CD14-positive monocyte (primary cell): Measurements from ENCODE around the gene SRPX. TPM values are rescaled to one million over a fixed set of nuclear protein-coding genes. Genes with fewer than 3 reads are reported as not detected.

Source experiments
- DNase-seq, 3 donors: peaks; one replicate each; pipeline ENCODE4 v3.0.0-alpha.2; 2011 to 2022
- H2AFZ ChIP-seq: 2 replicates; pipeline ENCODE4 v1.6.0; 2012; ENCODE audit warnings: mild to moderate bottlenecking, low read depth, low read length, inconsistent platforms; ENCODE audit not compliant: insufficient read depth, poor library complexity, severe bottlenecking
- H3K27ac ChIP-seq, 2 donors: 1 replicate in 1 of 2; 2 replicates in 1 of 2; pipeline ENCODE4 v1.5.1; 2012 to 2013; ENCODE audit warnings: low read length in 2 of 2, control low read depth in 1 of 2, inconsistent platforms in 1 of 2, low read depth in 1 of 2, mild to moderate bottlenecking in 1 of 2
- H3K27me3 ChIP-seq, 2 donors: one replicate each; pipeline versions ENCODE4 v1.6.0 to v1.6.1; 2011 to 2013; ENCODE audit warnings: low read length in 2 of 2; ENCODE audit not compliant: control insufficient read depth in 2 of 2, insufficient read depth in 2 of 2
- H3K36me3 ChIP-seq, 2 donors: replicated peaks in 1 of 2; 1 replicate in 1 of 2; 2 replicates in 1 of 2; pipeline versions ENCODE4 v1.5.1 to v1.6.1; 2012 to 2013; ENCODE audit warnings: low read length in 2 of 2, control low read depth in 1 of 2, inconsistent platforms in 1 of 2, mild to moderate bottlenecking in 1 of 2; ENCODE audit not compliant: insufficient read depth in 2 of 2, control insufficient read depth in 1 of 2
- H3K4me1 ChIP-seq, 2 donors: 1 replicate in 1 of 2; 2 replicates in 1 of 2; pipeline versions ENCODE4 v1.5.1 to v1.6.1; 2012 to 2013; ENCODE audit warnings: low read length in 2 of 2, control low read depth in 1 of 2, inconsistent platforms in 1 of 2, mild to moderate bottlenecking in 1 of 2, moderate library complexity in 1 of 2; ENCODE audit not compliant: insufficient read depth in 2 of 2, control insufficient read depth in 1 of 2
- H3K4me2 ChIP-seq: replicated peaks from 2 replicates; pipeline ENCODE3; 2012; ENCODE audit warnings: low read length, moderate library complexity, mild to moderate bottlenecking; ENCODE audit not compliant: poor library complexity, severe bottlenecking; ENCODE audit errors: extremely low read depth
- H3K4me3 ChIP-seq, 3 experiments: fragments of 200-600 bp in 1 of 3; sonication (generic) in 1 of 3; replicated peaks in 1 of 3; 1 replicate in 2 of 3; 2 replicates in 1 of 3; pipeline ENCODE4 v1.5.1; 2011 to 2013; ENCODE audit warnings: low read length in 3 of 3, mild to moderate bottlenecking in 3 of 3, control low read depth in 2 of 3, low read depth in 2 of 3, inconsistent platforms in 1 of 3, moderate library complexity in 1 of 3
- H3K79me2 ChIP-seq: 2 replicates; pipeline ENCODE4 v1.6.0; 2012; ENCODE audit warnings: mild to moderate bottlenecking, control low read depth, inconsistent platforms, low read length, moderate library complexity; ENCODE audit not compliant: insufficient read depth
- H3K9ac ChIP-seq: 2 replicates; pipeline ENCODE4 v1.6.0; 2017; ENCODE audit warnings: low read length, mild to moderate bottlenecking; ENCODE audit not compliant: insufficient read depth, poor library complexity, severe bottlenecking
- H3K9me3 ChIP-seq, 2 donors: replicated peaks in 1 of 2; 1 replicate in 1 of 2; 2 replicates in 1 of 2; pipeline versions ENCODE4 v1.5.1 to v1.6.1; 2012 to 2013; ENCODE audit warnings: low read length in 2 of 2, control low read depth in 1 of 2; ENCODE audit not compliant: control insufficient read depth in 1 of 2, insufficient read depth in 1 of 2
- H4K20me1 ChIP-seq: 2 replicates; pipeline ENCODE4 v1.6.0; 2012; ENCODE audit warnings: mild to moderate bottlenecking, low read length, control low read depth, moderate library complexity; ENCODE audit not compliant: insufficient read depth
- H3K27ac Mint-ChIP-seq, 7 donors: one replicate each; pipeline ENCODE4 v1.8.0; 2020; ENCODE audit warnings: mild to moderate bottlenecking in 7 of 7, mixed read lengths in 7 of 7, moderate library complexity in 6 of 7, inconsistent platforms in 2 of 7
- H3K27me3 Mint-ChIP-seq, 3 donors: one replicate each; pipeline ENCODE4 v1.8.0; 2021 to 2022; ENCODE audit warnings: low read depth in 3 of 3, mild to moderate bottlenecking in 3 of 3, mixed read lengths in 3 of 3, moderate library complexity in 3 of 3, inconsistent platforms in 1 of 3
- H3K36me3 Mint-ChIP-seq, 2 donors: one replicate each; pipeline ENCODE4 v1.8.0; 2020; ENCODE audit warnings: mixed read lengths in 2 of 2, inconsistent platforms in 1 of 2, mild to moderate bottlenecking in 1 of 2
- H3K4me1 Mint-ChIP-seq: one replicate; pipeline ENCODE4 v1.8.0; 2020; ENCODE audit warnings: mild to moderate bottlenecking, mixed read lengths
- H3K4me3 Mint-ChIP-seq, 2 donors: one replicate each; pipeline ENCODE4 v1.8.0; 2020; ENCODE audit warnings: mild to moderate bottlenecking in 2 of 2, mixed read lengths in 2 of 2, moderate library complexity in 1 of 2
- H3K9me3 Mint-ChIP-seq, 7 donors: one replicate each; pipeline ENCODE4 v1.8.0; 2020 to 2022; ENCODE audit warnings: mixed read lengths in 7 of 7, mild to moderate bottlenecking in 6 of 7, moderate library complexity in 6 of 7, inconsistent platforms in 2 of 7
- CTCF ChIP-seq: fragments of 200-600 bp; IDR thresholded peaks from one replicate; pipeline ENCODE4 v1.8.0; 2022; ENCODE audit warnings: antibody characterized with exemption, mild to moderate bottlenecking
- WGBS: methylation state at CpG from one replicate; pipeline ENCODE4 v1.1.5; 2013; ENCODE audit warnings: missing lambda C conversion rate; ENCODE audit not compliant: insufficient coverage; 5-methylcytosine and 5-hydroxymethylcytosine counted together
- intact Hi-C, 2 donors: fragments of 100-400 bp; cut with micrococcal nuclease; formaldehyde crosslinking; loops; one replicate each; pipeline versions ENCODE4 v1.15.0 to v1.15.1; 2023
- polyA plus RNA-seq, 3 donors: library from polyadenylated mRNA; depleted of rRNA in 1 of 3; unstranded in 2 of 3; stranded (reverse) in 1 of 3; fragments of 300-500 nt in 2 of 3; fragments of >200 nt in 1 of 3; fragmentation: Illumina TruSeq in 2 of 3; gene quantifications; 1 replicate in 2 of 3; 2 replicates in 1 of 3; pipeline ENCODE4 v1.2.3, GENCODE V29; 2012 to 2021

The SRPX gene
- polyA plus RNA-seq, 3 donors: not detected

DNA sequence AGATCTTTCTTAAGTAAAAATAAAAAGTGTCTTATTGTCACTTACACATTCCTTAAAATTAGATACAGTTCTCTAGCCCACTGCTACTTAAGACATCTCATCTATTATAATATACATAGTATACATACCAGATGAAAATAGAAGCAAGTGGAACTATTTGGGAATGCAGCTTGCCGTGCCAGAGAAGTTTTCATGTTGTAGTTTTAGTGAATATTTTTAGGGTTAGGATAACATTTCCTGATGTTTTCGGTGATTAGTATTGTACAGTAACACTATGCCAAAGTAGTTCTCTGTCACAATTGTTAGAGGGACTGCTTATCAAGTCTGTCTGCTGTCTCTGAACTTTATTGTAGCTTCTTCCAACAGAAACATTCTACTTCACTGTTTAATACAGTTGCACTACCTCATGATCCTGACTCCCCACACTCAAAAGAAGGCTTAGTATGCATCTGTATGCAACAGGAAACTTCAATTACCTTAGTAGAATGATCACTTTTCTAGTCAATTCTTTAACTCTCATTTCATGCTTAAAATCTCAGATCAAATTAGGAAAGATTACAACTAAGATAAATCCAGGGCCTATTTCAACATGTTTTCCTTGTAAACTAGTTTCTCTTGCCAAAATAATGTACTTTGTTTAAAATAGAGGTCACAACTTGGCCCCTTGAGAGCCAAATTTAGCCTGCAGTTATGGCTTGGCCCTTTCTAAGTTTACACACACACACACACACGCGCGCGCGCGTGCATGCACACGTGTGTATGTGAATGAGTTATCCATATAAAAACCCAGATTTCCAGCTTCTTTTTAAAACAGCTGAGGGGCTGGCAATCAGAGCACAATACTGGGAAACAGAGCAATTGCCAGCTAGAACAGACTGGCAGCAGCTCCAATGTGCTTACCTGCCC, 42.3 kb upstream of the SRPX start:
- H3K36me3 ChIP-seq: no peaks in the 10 kb centered on the region
- no peak overlapping the region for H3K9ac ChIP-seq
- H3K4me3 Mint-ChIP-seq: no peak overlapping the region
- H3K79me2 ChIP-seq: no peaks in the 10 kb centered on the region
- no peak overlapping the region for H3K4me3 ChIP-seq
- H3K27me3 ChIP-seq: no peaks in the 10 kb centered on the region
- peaks cover 0 to 2% (median 0%) of the 10 kb centered on the region in 7 donors for H3K9me3 Mint-ChIP-seq
- H2AFZ ChIP-seq: no peak overlapping the region
- H3K4me1 Mint-ChIP-seq: no peaks in the 10 kb centered on the region
- intact Hi-C loops: no loop called here
- H3K27me3 Mint-ChIP-seq: no peaks in the 10 kb centered on the region
- no peak overlapping the region for H3K4me2 ChIP-seq
- H3K27ac Mint-ChIP-seq: no peak overlapping the region
- TF ChIP-seq CTCF: no peak
- H3K27ac ChIP-seq: no peak overlapping the region
- no peaks in the 10 kb centered on the region for H3K4me1 ChIP-seq
- DNase-seq: no peak
- H3K36me3 Mint-ChIP-seq: no peaks in the 10 kb centered on the region
- peaks cover 0 to under 1% of the 10 kb centered on the region in 2 donors for H3K9me3 ChIP-seq
- no CpG with 5 or more reads among the region's 9 CpGs for WGBS
- H4K20me1 ChIP-seq: no peaks in the 10 kb centered on the region

DNA sequence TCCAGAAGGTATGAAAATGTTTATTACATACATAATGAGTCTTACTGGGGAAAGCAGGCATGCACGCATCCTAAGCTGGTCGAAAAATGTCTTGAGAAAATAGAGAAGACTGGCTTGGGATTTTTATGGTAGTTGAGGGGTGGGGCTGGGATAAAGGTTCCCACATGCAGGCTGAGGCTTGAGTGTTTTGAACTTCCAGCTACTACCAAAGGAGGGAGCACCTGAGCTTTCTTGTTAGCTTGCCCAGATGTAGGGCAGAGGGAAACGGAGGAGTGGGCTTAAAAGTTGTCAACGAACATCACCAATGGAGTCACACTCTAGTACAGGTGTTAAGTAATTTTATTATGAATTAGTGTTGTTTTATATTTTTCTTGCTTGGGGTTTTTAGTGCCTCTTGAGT, 39.6 kb upstream of the SRPX start:
- H3K27me3 ChIP-seq: no peaks in the 10 kb centered on the region
- H3K4me2 ChIP-seq: no peak overlapping the region

More for the DNA sequence above, 39.6 kb upstream of the SRPX start:
- H3K27ac ChIP-seq: no peak overlapping the region
- H3K9me3 ChIP-seq: no peaks in the 10 kb centered on the region
- H4K20me1 ChIP-seq: no peaks in the 10 kb centered on the region
- no peaks in the 10 kb centered on the region for H3K4me1 ChIP-seq
- intact Hi-C loops: no loop called here
- no peaks in the 10 kb centered on the region for H3K4me1 Mint-ChIP-seq
- H3K4me3 Mint-ChIP-seq: no peak overlapping the region
- peaks cover 0 to 2% (median 0%) of the 10 kb centered on the region in 3 donors for H3K27me3 Mint-ChIP-seq
- no peaks in the 10 kb centered on the region for H3K79me2 ChIP-seq
- H3K36me3 Mint-ChIP-seq: no peaks in the 10 kb centered on the region
- H3K9ac ChIP-seq: no peak overlapping the region
- H3K27ac Mint-ChIP-seq: no peak overlapping the region
- TF ChIP-seq CTCF: peak; percentile 43
- no peaks in the 10 kb centered on the region for H3K36me3 ChIP-seq
- no CpG with 5 or more reads among the region's 4 CpGs for WGBS
- H2AFZ ChIP-seq: no peak overlapping the region
- H3K4me3 ChIP-seq: no peak overlapping the region
- DNase-seq: peak in 2 of 3 donors; percentile 10 to 26
- no peaks in the 10 kb centered on the region for H3K9me3 Mint-ChIP-seq
